Adipocyte (in vitro differentiated cells): Measurements from ENCODE around the gene PTPRG.
A peak's percentile ranks its signal among the peaks of the same experiment; 100 is the strongest.
"Not testable (repeated sequence)": the region's sequence is repeated elsewhere in the genome, so short reads cannot be mapped to it uniquely, and the experiment has no call there.

Experiments
- DNase-seq: peaks from one replicate; pipeline ENCODE4 v3.0.0-alpha.2; 2015; ENCODE audit warnings: low read depth
- H3K27me3 ChIP-seq: replicated peaks from 2 replicates; pipeline ENCODE4 v1.7.0; 2013; ENCODE audit warnings: mild to moderate bottlenecking, low read length, moderate library complexity; ENCODE audit not compliant: control insufficient read depth, insufficient read depth
- H3K36me3 ChIP-seq: 2 replicates; pipeline ENCODE4 v1.7.0; 2013; ENCODE audit warnings: low read length, mild to moderate bottlenecking, moderate library complexity; ENCODE audit not compliant: control insufficient read depth, insufficient read depth, severe bottlenecking
- H3K4me1 ChIP-seq: 2 replicates; pipeline ENCODE4 v1.7.0; 2013; ENCODE audit warnings: mild to moderate bottlenecking, low read length, moderate library complexity; ENCODE audit not compliant: control insufficient read depth, insufficient read depth
- H3K4me3 ChIP-seq: 2 replicates; pipeline ENCODE4 v1.7.0; 2013; ENCODE audit warnings: mild to moderate bottlenecking, low read length, moderate library complexity
- H3K9ac ChIP-seq: 2 replicates; pipeline ENCODE4 v1.7.0; 2013; ENCODE audit warnings: mild to moderate bottlenecking, low read length, moderate library complexity
- H3K9me3 ChIP-seq: 2 replicates; pipeline ENCODE4 v1.7.0; 2013; ENCODE audit warnings: mild to moderate bottlenecking, low read length, moderate library complexity; ENCODE audit not compliant: control insufficient read depth

Gene PTPRG

GRCh38 chr3:62036726-62037125, 475.4 kb downstream of the PTPRG start:
- no peak overlapping the region for H3K4me3 ChIP-seq
- no peaks in the 10 kb centered on the region for H3K27me3 ChIP-seq
- H3K9me3 ChIP-seq: no peaks in the 10 kb centered on the region
- peaks cover 8% of the 10 kb centered on the region for H3K4me1 ChIP-seq
- peaks cover 3% of the 10 kb centered on the region for H3K36me3 ChIP-seq
- no peak overlapping the region for H3K9ac ChIP-seq
- no peak for DNase-seq

- H3K9me3 ChIP-seq, DNase-seq, H3K9ac ChIP-seq, H3K36me3 ChIP-seq, H3K4me1 ChIP-seq, H3K4me3 ChIP-seq, H3K27me3 ChIP-seq: not testable (repeated sequence)
Measured at GRCh38 chr3:62038798-62039197, 477.4 kb downstream of the PTPRG start.

GRCh38 chr3:62039586-62039985, 478.2 kb downstream of the PTPRG start:
- Histone ChIP-seq H3K9me3 (no peaks in the 10 kb centered on the region), H3K4me1 (peaks cover 8% of the 10 kb centered on the region), H3K27me3 (no peaks in the 10 kb centered on the region), H3K4me3 (no peak overlapping the region), H3K36me3 (peaks cover 5% of the 10 kb centered on the region), H3K9ac (no peak overlapping the region)
- DNase-seq: no peak

GRCh38 chr3:62041681-62042080, 480.3 kb downstream of the PTPRG start:
- Histone ChIP-seq H3K9ac (no peak overlapping the region), H3K36me3 (peaks cover 5% of the 10 kb centered on the region), H3K4me1 (peaks cover 11% of the 10 kb centered on the region), H3K9me3 (no peaks in the 10 kb centered on the region), H3K4me3 (no peak overlapping the region), H3K27me3 (no peaks in the 10 kb centered on the region)
- no peak for DNase-seq

- peaks cover 6% of the 10 kb centered on the region for H3K4me1 ChIP-seq
- no peak overlapping the region for H3K9ac ChIP-seq
- no peaks in the 10 kb centered on the region for H3K9me3 ChIP-seq
- H3K27me3 ChIP-seq: no peaks in the 10 kb centered on the region
- H3K36me3 ChIP-seq: peaks cover 5% of the 10 kb centered on the region
- H3K4me3 ChIP-seq: no peak overlapping the region
- DNase-seq: no peak
Measured at GRCh38 chr3:62044874-62045411, 483.6 kb downstream of the PTPRG start.

- peaks cover 5% of the 10 kb centered on the region for H3K36me3 ChIP-seq
- peak; percentile 31 for DNase-seq
- no peak overlapping the region for H3K9ac ChIP-seq
- no peaks in the 10 kb centered on the region for H3K9me3 ChIP-seq
- peaks cover 6% of the 10 kb centered on the region for H3K4me1 ChIP-seq
- H3K27me3 ChIP-seq: no peaks in the 10 kb centered on the region
- no peak overlapping the region for H3K4me3 ChIP-seq
Measured at GRCh38 chr3:62046326-62046725, 485.0 kb downstream of the PTPRG start.

GRCh38 chr3:62048577-62048976, 487.2 kb downstream of the PTPRG start:
- no peak for DNase-seq
- no peaks in the 10 kb centered on the region for H3K9me3 ChIP-seq
- no peaks in the 10 kb centered on the region for H3K36me3 ChIP-seq
- H3K4me3 ChIP-seq: no peak overlapping the region
- H3K27me3 ChIP-seq: no peaks in the 10 kb centered on the region
- H3K4me1 ChIP-seq: peaks cover 6% of the 10 kb centered on the region
- H3K9ac ChIP-seq: no peak overlapping the region

- Histone ChIP-seq H3K4me3 (no peak overlapping the region), H3K4me1 (peaks cover 6% of the 10 kb centered on the region), H3K9ac (no peak overlapping the region), H3K9me3 (no peaks in the 10 kb centered on the region), H3K36me3 (no peaks in the 10 kb centered on the region), H3K27me3 (no peaks in the 10 kb centered on the region)
- peak; percentile 31 for DNase-seq
Measured at GRCh38 chr3:62049033-62049432, 487.7 kb downstream of the PTPRG start.

- H3K9ac ChIP-seq: no peak overlapping the region
- H3K9me3 ChIP-seq: no peaks in the 10 kb centered on the region
- peak; percentile 11 for DNase-seq
Measured at GRCh38 chr3:62051506-62051905, 490.1 kb downstream of the PTPRG start.

GRCh38 chr3:62052331-62052730, 491.0 kb downstream of the PTPRG start:
- no peak overlapping the region for H3K4me3 ChIP-seq
- H3K9me3 ChIP-seq: no peaks in the 10 kb centered on the region
- no peaks in the 10 kb centered on the region for H3K36me3 ChIP-seq
- no peak overlapping the region for H3K9ac ChIP-seq
- H3K4me1 ChIP-seq: peaks cover 11% of the 10 kb centered on the region
- DNase-seq: no peak
- H3K27me3 ChIP-seq: no peaks in the 10 kb centered on the region

More at GRCh38 chr3:62051506-62051905, 490.1 kb downstream of the PTPRG start:
- Histone ChIP-seq H3K4me1 (peaks cover 9% of the 10 kb centered on the region), H3K4me3 (no peak overlapping the region), H3K36me3 (no peaks in the 10 kb centered on the region), H3K27me3 (no peaks in the 10 kb centered on the region)

- no peak for DNase-seq
- H3K27me3 ChIP-seq: no peaks in the 10 kb centered on the region
- H3K9ac ChIP-seq: no peak overlapping the region
- no peaks in the 10 kb centered on the region for H3K9me3 ChIP-seq
- H3K36me3 ChIP-seq: no peaks in the 10 kb centered on the region
- no peak overlapping the region for H3K4me3 ChIP-seq
- peaks cover 11% of the 10 kb centered on the region for H3K4me1 ChIP-seq
Measured at GRCh38 chr3:62056658-62057057, 495.3 kb downstream of the PTPRG start.

- Histone ChIP-seq H3K9me3 (no peaks in the 10 kb centered on the region), H3K4me3 (no peak overlapping the region), H3K4me1 (peaks cover 11% of the 10 kb centered on the region), H3K9ac (no peak overlapping the region), H3K36me3 (no peaks in the 10 kb centered on the region), H3K27me3 (no peaks in the 10 kb centered on the region)
- DNase-seq: peak; percentile 7
Measured at GRCh38 chr3:62057339-62058047, 496.1 kb downstream of the PTPRG start.
